Upper lobe of left lung (tissue), 4 donors: ENCODE measurements around the gene NCAPD2.

Experiments used
- POLR2A ChIP-seq, 4 donors: fragments of 450-650 bp; IDR thresholded peaks; one replicate each; pipeline ENCODE4 v1.5.1; 2016 to 2017; ENCODE audit warnings: antibody characterized with exemption in 4 of 4, mild to moderate bottlenecking in 2 of 4
- POLR2AphosphoS5 ChIP-seq, 2 donors: sonication (generic); formaldehyde crosslinking; IDR thresholded peaks; one replicate each; pipeline ENCODE4 v1.5.1; 2017; ENCODE audit warnings: antibody characterized with exemption in 2 of 2
- TF ChIP-seq, protein P1 (sequence below), 6 experiments: fragments of 450-650 bp in 4 of 6; fragments of 200-600 bp in 2 of 6; sonication (generic) in 2 of 6; IDR thresholded peaks; one replicate each; pipeline ENCODE4 v1.5.1; 2016 to 2019; ENCODE audit warnings: antibody characterized with exemption in 6 of 6

DNA sequence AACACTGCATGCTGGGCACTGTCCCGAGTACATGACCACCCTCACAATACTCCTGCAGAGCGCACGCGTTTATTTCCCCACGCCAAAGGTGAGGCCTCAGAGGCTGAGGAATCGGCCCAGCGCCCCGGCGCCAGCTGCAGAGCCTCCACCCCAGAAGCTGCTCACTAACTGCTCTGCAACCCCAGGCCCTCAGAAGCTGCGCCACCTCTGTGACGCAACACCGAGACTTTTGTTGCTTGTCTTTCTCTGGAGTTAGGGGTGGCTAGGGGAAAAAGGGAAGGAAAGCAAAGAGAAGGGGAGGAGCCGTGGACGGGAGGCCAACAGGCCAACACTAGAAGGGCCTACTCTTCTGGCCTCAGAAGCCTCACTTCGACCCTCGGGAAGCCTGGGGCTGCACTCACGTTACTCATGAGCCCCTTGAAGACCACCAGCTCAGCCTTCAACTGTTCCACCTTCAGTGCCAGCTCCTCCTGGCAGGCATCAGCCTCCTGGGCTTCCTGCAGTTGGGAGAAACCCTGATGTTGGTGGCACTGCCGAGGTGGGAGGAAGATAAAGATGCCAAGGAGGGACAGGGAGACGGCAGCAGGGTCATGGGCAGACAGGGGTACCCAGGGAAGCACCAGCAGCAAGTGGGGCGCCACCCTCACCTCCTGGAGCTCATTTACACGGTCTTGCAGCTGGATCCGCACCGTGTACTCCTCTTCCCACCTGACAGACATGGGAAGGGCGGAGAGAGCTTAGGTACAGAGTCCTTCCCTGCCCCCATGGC lies 56.6 kb downstream of the NCAPD2 start:
- TF ChIP-seq, protein P1, sequence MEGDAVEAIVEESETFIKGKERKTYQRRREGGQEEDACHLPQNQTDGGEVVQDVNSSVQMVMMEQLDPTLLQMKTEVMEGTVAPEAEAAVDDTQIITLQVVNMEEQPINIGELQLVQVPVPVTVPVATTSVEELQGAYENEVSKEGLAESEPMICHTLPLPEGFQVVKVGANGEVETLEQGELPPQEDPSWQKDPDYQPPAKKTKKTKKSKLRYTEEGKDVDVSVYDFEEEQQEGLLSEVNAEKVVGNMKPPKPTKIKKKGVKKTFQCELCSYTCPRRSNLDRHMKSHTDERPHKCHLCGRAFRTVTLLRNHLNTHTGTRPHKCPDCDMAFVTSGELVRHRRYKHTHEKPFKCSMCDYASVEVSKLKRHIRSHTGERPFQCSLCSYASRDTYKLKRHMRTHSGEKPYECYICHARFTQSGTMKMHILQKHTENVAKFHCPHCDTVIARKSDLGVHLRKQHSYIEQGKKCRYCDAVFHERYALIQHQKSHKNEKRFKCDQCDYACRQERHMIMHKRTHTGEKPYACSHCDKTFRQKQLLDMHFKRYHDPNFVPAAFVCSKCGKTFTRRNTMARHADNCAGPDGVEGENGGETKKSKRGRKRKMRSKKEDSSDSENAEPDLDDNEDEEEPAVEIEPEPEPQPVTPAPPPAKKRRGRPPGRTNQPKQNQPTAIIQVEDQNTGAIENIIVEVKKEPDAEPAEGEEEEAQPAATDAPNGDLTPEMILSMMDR (IDR thresholded peaks at IDR 0.05), result no peak
- TF ChIP-seq POLR2A (IDR thresholded peaks at IDR 0.05), result peak in 1 of 4 donors; percentile 53
- peak in 1 of 2 donors; percentile 50 for TF ChIP-seq POLR2AphosphoS5 (IDR thresholded peaks at IDR 0.05)
